ENCODE measurements around the gene FANCE.
A peak's percentile ranks its signal among the peaks of the same experiment; 100 is the strongest.

The FANCE gene, protein sequence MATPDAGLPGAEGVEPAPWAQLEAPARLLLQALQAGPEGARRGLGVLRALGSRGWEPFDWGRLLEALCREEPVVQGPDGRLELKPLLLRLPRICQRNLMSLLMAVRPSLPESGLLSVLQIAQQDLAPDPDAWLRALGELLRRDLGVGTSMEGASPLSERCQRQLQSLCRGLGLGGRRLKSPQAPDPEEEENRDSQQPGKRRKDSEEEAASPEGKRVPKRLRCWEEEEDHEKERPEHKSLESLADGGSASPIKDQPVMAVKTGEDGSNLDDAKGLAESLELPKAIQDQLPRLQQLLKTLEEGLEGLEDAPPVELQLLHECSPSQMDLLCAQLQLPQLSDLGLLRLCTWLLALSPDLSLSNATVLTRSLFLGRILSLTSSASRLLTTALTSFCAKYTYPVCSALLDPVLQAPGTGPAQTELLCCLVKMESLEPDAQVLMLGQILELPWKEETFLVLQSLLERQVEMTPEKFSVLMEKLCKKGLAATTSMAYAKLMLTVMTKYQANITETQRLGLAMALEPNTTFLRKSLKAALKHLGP

DNA sequence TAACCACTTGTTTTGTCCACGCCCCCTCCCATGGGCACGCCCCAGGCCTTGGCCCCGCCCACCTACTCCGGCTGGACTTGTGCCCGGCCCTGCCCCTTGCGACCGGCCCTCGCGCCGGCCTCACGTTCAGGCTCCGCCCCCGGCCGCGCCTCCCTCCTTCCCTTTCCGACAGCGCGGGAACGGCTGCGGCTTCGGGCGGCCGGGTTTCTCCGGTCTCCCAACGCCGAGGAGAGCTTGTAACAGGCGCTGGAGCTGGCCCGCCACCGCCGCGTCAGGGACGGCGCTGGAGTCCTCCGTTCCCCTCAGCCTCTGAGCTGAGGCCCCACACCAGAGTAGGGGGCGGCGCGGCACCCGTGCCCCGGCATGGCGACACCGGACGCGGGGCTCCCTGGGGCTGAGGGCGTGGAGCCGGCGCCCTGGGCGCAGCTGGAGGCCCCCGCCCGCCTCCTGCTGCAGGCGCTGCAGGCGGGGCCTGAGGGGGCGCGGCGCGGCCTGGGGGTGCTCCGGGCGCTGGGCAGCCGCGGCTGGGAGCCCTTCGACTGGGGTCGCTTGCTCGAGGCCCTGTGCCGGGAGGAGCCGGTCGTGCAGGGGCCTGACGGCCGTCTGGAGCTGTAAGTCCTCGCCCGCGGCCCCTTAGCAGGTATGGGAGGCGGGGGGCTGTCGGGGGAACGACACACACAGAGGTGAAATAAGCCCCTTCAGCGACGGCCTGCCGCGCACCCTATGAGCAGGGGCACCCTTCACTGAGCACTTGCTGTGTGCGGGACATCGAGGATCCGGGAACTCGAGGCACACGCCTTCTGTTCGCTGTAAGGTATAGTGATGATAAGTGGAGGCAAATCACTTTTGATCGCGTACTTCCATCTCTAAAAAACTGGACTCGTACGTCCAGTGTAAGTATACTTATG is at the start of gene FANCE:
Gene FANCE (plus strand): TSS at position 156 of the 908 bp plus-strand sequence. CDS start 208 bp downstream, at position 364.
- DNase-seq (ENCODE audit: low read depth in 1 of 2, low spot score in 1 of 2) = peak; percentile 79 to 86

- no peak for DNase-seq (ENCODE audit: low read depth in 1 of 2, low spot score in 1 of 2)
These were observed 49.3 kb upstream of the FANCE start for GRCh38 chr6:35402856-35403191.

GRCh38 chr6:35403544-35404442 is 48.3 kb upstream of the FANCE start:
- DNase-seq (ENCODE audit: low read depth in 1 of 2, low spot score in 1 of 2) = no peak

GRCh38 chr6:35406711-35407485 is 45.2 kb upstream of the FANCE start:
- DNase-seq (ENCODE audit: low read depth in 1 of 2, low spot score in 1 of 2) = no peak

DNA sequence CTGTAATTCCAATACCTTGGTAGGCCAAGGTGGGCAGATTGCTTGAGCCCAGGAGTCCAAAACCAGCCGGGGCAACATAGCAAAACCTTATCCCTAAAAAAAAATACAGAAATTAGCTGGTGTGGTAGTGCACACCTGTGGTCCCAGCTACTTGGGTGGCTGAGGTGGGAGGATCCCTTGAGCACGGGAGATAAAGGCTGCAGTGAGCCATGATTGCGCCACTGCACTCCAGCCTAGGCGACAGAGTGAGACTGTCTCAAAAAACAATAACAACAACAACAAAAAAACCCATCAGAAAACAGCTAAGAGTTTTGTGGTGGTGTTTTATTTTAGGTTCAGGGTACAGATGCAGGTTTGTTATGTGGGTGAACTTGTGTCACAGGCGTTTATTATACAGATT is 42.9 kb upstream of the FANCE start:
- no peak for DNase-seq (ENCODE audit: low read depth in 1 of 2, low spot score in 1 of 2)

DNA sequence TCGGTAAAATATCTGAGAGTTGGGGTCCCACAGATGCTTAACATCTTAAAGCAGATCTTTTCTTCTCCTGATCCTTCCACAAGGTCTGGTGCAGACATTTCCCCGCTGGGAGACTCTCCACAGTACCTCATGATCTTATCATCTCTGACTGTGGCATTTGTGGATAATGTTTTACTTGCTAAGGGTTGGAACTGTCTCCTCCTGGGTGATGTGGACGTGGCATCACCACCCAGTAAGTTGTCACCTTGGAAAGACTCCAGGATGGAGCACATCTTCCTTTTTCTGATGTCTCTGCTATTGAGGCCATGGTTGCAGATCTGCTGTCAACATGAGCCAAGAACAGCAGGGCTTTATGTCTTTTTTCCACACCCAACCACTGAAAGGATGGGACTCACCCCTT is 42.0 kb upstream of the FANCE start:
- DNase-seq (ENCODE audit: low read depth in 1 of 2, low spot score in 1 of 2) = no peak

- DNase-seq (ENCODE audit: low read depth in 1 of 2, low spot score in 1 of 2) = no peak
These were observed 41.1 kb upstream of the FANCE start for GRCh38 chr6:35411066-35411465.

- DNase-seq (ENCODE audit: low read depth in 1 of 2, low spot score in 1 of 2) = no peak
These were observed 40.0 kb upstream of the FANCE start for GRCh38 chr6:35412102-35412501.

DNA sequence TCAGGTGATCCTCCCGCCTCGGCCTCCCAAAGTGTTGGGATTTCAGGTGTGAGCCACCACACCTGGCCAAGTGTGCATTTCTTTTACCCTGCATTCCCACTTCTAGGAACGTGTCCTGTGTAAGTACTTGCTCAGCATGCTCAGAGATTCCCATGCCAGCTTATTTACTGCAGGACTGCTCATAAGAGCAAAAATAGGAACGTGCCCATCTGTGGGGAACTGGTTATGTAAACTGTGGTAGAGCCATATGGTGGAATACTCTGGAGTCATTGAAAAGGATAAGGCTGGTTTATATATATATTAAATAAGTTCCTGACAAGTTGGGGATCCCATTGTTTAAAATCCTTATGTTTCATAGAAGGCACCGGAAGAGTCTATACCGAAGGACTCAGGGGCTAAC is 38.2 kb upstream of the FANCE start:
- no peak for DNase-seq (ENCODE audit: low read depth in 1 of 2, low spot score in 1 of 2)

DNA sequence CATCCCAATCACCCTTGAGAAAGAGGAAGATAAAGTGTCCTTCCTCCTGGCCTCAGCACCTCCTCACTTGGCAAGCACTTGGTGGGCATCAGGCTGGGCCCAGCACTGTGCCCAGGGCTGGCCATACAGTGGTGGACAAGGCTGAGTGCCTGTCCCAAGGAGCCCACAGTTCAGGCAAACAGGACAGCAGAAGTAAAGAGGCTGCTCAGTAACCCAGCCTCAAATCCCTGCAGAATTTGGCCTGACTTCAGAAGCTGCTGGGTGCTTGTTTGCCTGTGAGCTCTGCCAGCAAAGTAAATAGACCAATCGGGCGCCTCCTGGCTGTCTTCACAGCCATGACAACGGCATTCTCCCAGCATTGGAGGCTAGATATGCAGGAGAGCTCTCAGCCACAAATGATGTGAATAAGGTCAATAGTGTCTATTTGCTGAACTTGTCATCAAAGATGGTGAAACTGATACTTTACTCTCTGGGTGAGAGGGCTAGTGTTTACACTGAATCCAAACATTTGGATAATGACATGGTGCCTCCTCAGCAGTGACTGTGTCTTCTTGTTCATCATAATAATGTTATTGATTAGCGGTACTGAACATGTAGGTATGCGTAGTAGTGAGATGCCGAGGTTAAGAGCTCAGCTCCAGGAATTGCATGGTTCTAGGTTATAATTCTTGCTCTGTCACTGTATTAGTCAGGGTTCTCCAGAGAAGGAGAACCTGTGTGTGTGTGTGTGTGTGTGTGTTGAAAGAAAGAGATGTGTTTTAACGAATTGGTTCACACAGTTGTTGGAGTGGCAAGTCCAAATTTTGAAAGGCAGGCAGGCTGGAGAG is 36.9 kb upstream of the FANCE start:
- no peak for DNase-seq (ENCODE audit: low read depth in 1 of 2, low spot score in 1 of 2)

DNA sequence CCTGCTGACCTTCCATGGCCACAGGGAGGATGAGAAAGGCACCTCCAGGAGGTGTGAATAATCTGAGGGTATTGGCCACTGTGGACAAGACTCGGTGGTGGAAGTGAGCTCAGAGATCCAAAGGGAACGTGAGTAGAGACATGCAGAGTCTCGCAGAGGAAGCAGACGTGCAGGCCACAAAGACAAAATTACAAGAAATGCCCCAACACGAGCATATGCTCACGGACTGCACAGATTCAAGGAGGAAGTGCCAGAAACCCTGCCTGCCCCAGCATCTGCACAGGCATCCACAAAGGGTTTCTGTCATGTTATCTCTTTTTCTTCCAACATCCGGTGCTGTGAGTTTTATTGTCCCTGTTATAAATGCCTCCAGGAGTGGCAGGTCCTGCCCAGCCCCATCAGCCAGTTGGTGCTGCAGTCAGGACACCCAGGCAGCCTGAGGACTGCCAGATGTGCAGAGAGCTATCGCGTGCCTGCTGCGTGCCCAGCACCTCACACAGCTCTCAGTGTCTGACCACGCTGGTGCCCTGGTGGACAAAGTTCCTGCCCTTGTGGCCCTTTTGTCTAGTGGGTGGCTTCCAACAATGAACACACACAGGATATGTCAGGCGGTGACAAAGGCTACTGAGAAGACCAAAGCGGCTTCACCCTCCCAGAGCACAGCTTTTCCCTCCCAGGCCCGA is 34.0 kb upstream of the FANCE start:
- no peak for DNase-seq (ENCODE audit: low read depth in 1 of 2, low spot score in 1 of 2)

DNA sequence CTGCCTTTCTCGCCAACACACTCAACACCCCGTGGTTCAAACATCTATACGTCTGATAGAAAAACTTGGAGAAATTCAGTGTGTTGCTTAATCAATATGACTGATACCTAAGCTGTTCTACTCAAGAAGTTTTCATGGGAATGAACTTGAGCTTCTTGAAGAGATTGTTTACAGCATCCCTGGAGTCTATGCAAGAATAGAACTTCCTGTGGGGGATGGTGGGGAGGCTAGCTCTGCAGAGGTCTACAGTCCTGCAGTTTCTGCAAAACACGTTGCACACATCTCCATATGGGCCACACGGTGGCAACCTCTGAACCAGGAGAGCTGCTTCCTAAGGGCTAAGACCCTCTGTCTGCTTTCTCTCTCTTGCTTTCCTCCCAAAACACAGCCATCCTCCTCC is 32.7 kb upstream of the FANCE start:
- DNase-seq (ENCODE audit: low read depth in 1 of 2, low spot score in 1 of 2) = no peak

GRCh38 chr6:35419961-35420360 is 32.2 kb upstream of the FANCE start:
- DNase-seq (ENCODE audit: low read depth in 1 of 2, low spot score in 1 of 2) = no peak

- DNase-seq (ENCODE audit: low read depth in 1 of 2, low spot score in 1 of 2) = no peak
These were observed 26.9 kb upstream of the FANCE start for GRCh38 chr6:35425284-35425683.

DNA sequence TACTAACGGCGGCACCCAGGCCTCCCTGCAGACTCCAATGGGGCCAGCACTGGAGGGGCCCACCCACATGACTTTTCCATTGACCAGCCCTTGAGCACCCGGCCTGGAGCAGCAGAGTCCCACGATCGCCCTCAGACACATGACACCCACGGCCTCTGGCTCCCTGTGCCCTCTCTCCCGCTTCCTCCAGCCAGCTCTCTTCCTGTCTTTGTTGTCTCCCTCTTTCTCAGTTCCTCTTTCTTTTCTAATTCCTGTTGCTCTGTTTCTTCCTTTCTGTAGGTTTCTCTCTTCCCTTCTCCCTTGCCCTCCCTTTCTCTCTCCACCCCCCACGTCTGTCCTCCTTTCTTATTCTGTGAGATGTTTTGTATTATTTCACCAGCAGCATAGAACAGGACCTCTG is 26.1 kb upstream of the FANCE start:
- no peak for DNase-seq (ENCODE audit: low read depth in 1 of 2, low spot score in 1 of 2)

DNA sequence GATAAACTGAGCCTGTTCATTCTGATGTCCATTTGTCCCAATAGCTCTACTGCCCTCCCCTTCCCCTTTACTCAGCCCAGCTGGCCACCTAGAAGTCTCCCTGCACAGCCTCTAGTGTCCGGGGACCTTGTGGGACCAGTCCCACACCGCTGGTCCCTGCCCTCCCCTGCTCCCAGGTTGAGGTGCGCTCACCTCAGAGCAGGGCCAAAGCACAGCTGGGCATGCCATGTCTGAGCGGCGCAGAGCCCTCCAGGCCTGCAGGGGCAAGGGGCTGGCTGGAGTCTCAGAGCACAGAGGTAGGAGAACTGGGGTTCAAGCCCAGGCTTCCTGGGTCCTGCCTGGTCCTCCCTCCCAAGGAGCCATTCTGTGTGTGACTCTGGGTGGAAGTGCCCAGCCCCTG is 24.7 kb upstream of the FANCE start:
- no peak for DNase-seq (ENCODE audit: low read depth in 1 of 2, low spot score in 1 of 2)

DNA sequence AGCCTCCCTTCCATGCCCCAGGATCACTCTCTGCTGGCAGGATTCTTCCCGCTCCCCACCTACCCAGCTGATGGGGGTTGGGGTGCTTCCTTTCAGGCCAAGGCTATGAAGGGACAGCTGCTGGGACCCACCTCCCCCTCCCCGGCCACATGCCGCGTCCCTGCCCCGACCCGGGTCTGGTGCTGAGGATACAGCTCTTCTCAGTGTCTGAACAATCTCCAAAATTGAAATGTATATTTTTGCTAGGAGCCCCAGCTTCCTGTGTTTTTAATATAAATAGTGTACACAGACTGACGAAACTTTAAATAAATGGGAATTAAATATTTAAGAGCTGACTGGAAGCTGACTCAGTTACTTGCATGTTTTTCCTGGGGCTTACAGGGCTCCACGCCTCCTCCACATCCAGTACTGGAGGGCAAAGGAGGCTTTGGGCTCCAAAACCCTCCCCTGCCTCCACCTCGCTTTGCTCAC is 24.3 kb upstream of the FANCE start:
- DNase-seq (ENCODE audit: low read depth in 1 of 2, low spot score in 1 of 2) = no peak

DNA sequence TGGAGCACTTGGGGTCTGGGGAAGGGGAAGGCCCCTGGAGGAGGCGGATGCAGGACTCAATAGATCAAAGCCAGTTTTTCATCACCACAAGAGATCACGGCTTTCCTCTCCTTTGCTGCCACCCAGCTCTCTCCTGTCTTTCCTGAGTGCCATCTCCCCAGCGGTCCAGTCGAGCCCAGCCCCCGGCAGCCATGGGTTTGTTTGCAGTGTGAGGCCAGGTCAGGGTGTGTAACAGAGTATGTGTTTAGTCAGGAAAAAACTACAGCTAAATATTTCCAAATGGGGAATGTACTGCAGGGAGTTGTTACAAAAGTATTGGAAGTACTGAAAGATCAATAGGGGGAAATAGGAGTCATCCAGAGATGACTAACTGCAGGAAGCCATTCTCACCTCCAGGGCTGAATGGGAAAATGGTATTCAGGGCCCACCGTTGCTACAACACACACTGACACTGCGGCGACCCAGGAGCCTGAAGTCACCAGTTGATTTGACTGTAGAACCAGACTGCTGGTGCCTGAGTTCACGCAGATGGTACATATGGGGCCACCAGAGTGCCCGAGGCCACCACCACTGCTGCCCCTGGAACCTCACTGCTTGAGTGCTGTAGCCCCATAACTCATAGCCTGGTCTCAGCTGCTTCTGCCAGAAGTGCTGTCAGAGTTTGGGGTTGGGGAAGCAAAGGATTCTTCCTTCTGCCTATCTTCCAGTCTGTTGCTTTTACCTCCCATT is 23.6 kb upstream of the FANCE start:
- DNase-seq (ENCODE audit: low read depth in 1 of 2, low spot score in 1 of 2) = no peak

Measured in activated T-helper 1 cell treated with anti-CD3 and anti-CD28 coated beads, Interleukin-2, amount 50 U/mL, for 16 hours (primary cell).